Measurements from ENCODE around the gene OR52I2. TPM values are rescaled to one million over a fixed set of nuclear protein-coding genes. Genes with fewer than 3 reads are reported as not detected.

The OR52I2 gene
- total RNA-seq, 1 experiment from 2014 or later = not detected

DNA sequence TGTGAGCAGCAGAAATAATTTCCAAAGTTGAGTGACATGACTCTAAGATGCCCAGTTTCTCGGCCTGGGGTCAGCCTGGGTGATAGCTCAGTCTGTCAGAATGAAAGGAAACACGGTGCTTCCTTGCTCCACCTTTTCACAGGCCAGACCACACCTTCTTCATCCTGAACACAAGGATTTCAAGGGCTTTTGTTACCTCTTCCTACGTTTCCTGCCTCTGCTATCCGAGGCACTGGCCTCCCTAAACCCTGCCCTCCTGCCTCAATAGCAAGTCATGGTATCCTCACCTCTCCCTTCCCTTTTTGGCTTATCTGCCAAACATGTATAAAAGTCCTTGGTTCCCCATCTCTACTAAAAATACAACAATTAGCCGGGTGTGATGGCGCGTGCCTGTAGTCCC lies 60.5 kb downstream of the OR52I2 start:
- CTCF ChIA-PET = no interaction called here

More for the DNA sequence above, 60.5 kb downstream of the OR52I2 start:
- no peaks in the 10 kb centered on the region for H3K36me3 ChIP-seq (ENCODE audit: control insufficient read depth, insufficient read depth, low read length)
- DNase-seq (ENCODE audit: low read depth, low spot score) (no peak), ATAC-seq (no peak)
- no peaks in the 10 kb centered on the region for H3K9me3 ChIP-seq (ENCODE audit: control insufficient read depth, insufficient read depth, low read depth, low read length)
- H3K27me3 ChIP-seq (ENCODE audit: control insufficient read depth, insufficient read depth, low read length) = peaks cover 9% of the 10 kb centered on the region
- no peaks in the 10 kb centered on the region for H3K4me1 ChIP-seq (ENCODE audit: control insufficient read depth, insufficient read depth, low read length)
- TF ChIP-seq, protein P1, sequence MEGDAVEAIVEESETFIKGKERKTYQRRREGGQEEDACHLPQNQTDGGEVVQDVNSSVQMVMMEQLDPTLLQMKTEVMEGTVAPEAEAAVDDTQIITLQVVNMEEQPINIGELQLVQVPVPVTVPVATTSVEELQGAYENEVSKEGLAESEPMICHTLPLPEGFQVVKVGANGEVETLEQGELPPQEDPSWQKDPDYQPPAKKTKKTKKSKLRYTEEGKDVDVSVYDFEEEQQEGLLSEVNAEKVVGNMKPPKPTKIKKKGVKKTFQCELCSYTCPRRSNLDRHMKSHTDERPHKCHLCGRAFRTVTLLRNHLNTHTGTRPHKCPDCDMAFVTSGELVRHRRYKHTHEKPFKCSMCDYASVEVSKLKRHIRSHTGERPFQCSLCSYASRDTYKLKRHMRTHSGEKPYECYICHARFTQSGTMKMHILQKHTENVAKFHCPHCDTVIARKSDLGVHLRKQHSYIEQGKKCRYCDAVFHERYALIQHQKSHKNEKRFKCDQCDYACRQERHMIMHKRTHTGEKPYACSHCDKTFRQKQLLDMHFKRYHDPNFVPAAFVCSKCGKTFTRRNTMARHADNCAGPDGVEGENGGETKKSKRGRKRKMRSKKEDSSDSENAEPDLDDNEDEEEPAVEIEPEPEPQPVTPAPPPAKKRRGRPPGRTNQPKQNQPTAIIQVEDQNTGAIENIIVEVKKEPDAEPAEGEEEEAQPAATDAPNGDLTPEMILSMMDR (IDR thresholded peaks at IDR 0.05) = no peak
- TF ChIP-seq POLR2AphosphoS5 (IDR thresholded peaks at IDR 0.05; ENCODE audit: low read depth, low read length) = no peak
- no peak for TF ChIP-seq TCF7L2 (IDR thresholded peaks at IDR 0.05; ENCODE audit: low read depth, low read length)
- TF ChIP-seq SIN3A (IDR thresholded peaks at IDR 0.05; ENCODE audit: borderline replicate concordance, insufficient read depth, low read depth, low read length) = no peak
- TF ChIP-seq, protein P2, sequence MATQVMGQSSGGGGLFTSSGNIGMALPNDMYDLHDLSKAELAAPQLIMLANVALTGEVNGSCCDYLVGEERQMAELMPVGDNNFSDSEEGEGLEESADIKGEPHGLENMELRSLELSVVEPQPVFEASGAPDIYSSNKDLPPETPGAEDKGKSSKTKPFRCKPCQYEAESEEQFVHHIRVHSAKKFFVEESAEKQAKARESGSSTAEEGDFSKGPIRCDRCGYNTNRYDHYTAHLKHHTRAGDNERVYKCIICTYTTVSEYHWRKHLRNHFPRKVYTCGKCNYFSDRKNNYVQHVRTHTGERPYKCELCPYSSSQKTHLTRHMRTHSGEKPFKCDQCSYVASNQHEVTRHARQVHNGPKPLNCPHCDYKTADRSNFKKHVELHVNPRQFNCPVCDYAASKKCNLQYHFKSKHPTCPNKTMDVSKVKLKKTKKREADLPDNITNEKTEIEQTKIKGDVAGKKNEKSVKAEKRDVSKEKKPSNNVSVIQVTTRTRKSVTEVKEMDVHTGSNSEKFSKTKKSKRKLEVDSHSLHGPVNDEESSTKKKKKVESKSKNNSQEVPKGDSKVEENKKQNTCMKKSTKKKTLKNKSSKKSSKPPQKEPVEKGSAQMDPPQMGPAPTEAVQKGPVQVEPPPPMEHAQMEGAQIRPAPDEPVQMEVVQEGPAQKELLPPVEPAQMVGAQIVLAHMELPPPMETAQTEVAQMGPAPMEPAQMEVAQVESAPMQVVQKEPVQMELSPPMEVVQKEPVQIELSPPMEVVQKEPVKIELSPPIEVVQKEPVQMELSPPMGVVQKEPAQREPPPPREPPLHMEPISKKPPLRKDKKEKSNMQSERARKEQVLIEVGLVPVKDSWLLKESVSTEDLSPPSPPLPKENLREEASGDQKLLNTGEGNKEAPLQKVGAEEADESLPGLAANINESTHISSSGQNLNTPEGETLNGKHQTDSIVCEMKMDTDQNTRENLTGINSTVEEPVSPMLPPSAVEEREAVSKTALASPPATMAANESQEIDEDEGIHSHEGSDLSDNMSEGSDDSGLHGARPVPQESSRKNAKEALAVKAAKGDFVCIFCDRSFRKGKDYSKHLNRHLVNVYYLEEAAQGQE (IDR thresholded peaks at IDR 0.05; ENCODE audit: insufficient read depth in 1 of 2, low read depth in 2 of 2, low read length in 1 of 2) = no peak
- intact Hi-C loops (cut with micrococcal nuclease; ENCODE audit: unreplicated experiment) (no loop called here), in situ Hi-C loops (cut with HindIII; ENCODE audit: low pct_unique_long_range_greater_than_20kb, low sequenced_read_pairs) (no loop called here)
- BruUV-seq (replicated peaks) = no TSS peak
- no peak overlapping the region for H3K4me3 ChIP-seq (ENCODE audit: low read depth in 2 of 2, low read length in 2 of 2)
- H3K27ac ChIP-seq (ENCODE audit: low read length) = no peak overlapping the region
- POLR2A ChIA-PET = no interaction called here

Other genes with a start within 250 kb of the OR52I2 start
- gene OR52B4, start 213.4 kb upstream of the OR52I2 start, total RNA-seq (2021; ENCODE audit: unreplicated experiment) = not detected
- gene TRIM21, start 188.0 kb upstream of the OR52I2 start, total RNA-seq (2021; ENCODE audit: unreplicated experiment) = 31.7 TPM
- not detected for gene OR52K2, start 132.4 kb upstream of the OR52I2 start, total RNA-seq (2021; ENCODE audit: unreplicated experiment)
- gene OR52K1, start 99.1 kb upstream of the OR52I2 start, total RNA-seq (2021; ENCODE audit: unreplicated experiment) = not detected
- not detected for gene OR52M1, start 36.6 kb upstream of the OR52I2 start, total RNA-seq (2021; ENCODE audit: unreplicated experiment)
- not detected for gene OR52I1, start 12.3 kb downstream of the OR52I2 start, total RNA-seq (2021; ENCODE audit: unreplicated experiment)
- gene TRIM68, start 26.5 kb downstream of the OR52I2 start, total RNA-seq (2021; ENCODE audit: unreplicated experiment) = 18.5 TPM
- not detected for gene OR51D1, start 55.7 kb downstream of the OR52I2 start, total RNA-seq (2021; ENCODE audit: unreplicated experiment)
- gene OR51E1, start 62.2 kb downstream of the OR52I2 start, total RNA-seq (2021; ENCODE audit: unreplicated experiment) = not detected
- gene OR51E2, start 116.1 kb downstream of the OR52I2 start, total RNA-seq (2021; ENCODE audit: unreplicated experiment) = not detected
- not detected for gene MMP26, start 123.0 kb downstream of the OR52I2 start, total RNA-seq (2021; ENCODE audit: unreplicated experiment)
- gene OR51F1, start 188.2 kb downstream of the OR52I2 start, total RNA-seq (2021; ENCODE audit: unreplicated experiment) = not detected
- not detected for gene OR52R1, start 222.6 kb downstream of the OR52I2 start, total RNA-seq (2021; ENCODE audit: unreplicated experiment)
- not detected for gene OR51F2, start 239.6 kb downstream of the OR52I2 start, total RNA-seq (2021; ENCODE audit: unreplicated experiment)

Data from Panc1 (cell line).